ENCODE data around the gene CFAP161.

The CFAP161 gene

DNA sequence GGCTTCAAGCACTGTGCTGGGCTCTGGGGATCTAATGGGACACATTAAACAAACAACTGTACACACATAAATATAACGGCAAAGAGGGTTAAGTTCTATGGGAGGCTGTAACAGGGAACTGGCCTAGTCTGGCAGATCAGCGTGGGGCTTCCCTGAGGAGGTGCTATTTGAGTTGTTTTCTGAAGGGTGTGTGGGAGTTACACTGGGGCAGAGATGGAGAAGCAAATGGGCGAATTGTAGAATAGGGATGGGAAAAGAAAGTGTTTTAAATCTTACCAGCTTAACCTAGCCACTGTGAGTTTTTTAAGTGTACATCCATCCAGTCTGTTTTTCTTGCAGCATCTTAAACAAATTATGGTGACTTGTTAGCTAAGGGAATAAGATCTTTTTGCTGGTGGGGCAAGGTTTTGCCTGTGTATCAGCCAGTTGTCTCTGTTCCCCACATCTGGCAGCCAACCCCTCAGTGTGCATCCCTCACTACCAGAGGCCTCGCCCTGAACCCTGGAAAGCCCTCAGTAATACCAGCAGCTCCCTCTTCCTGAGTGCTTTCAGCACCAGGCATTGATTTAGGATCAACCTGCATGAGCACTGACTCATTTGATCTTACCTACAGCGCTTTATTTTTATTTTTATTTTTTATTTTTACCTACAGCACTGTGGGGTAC lies 51.7 kb downstream of the CFAP161 start:
- H3K27ac ChIP-seq, result no peak overlapping the region
- no peak for DNase-seq
- no peaks in the 10 kb centered on the region for H3K36me3 ChIP-seq
- TF ChIP-seq, protein P1, sequence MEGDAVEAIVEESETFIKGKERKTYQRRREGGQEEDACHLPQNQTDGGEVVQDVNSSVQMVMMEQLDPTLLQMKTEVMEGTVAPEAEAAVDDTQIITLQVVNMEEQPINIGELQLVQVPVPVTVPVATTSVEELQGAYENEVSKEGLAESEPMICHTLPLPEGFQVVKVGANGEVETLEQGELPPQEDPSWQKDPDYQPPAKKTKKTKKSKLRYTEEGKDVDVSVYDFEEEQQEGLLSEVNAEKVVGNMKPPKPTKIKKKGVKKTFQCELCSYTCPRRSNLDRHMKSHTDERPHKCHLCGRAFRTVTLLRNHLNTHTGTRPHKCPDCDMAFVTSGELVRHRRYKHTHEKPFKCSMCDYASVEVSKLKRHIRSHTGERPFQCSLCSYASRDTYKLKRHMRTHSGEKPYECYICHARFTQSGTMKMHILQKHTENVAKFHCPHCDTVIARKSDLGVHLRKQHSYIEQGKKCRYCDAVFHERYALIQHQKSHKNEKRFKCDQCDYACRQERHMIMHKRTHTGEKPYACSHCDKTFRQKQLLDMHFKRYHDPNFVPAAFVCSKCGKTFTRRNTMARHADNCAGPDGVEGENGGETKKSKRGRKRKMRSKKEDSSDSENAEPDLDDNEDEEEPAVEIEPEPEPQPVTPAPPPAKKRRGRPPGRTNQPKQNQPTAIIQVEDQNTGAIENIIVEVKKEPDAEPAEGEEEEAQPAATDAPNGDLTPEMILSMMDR (IDR thresholded peaks at IDR 0.05; ENCODE audit: low read depth, low read length), result no peak
- H3K9me3 ChIP-seq (ENCODE audit: severe bottlenecking), result no peaks in the 10 kb centered on the region
- H3K4me3 ChIP-seq (ENCODE audit: low read depth, low read length), result no peak overlapping the region
- no peaks in the 10 kb centered on the region for H3K27me3 ChIP-seq (ENCODE audit: insufficient read depth, low read depth, severe bottlenecking)

DNA sequence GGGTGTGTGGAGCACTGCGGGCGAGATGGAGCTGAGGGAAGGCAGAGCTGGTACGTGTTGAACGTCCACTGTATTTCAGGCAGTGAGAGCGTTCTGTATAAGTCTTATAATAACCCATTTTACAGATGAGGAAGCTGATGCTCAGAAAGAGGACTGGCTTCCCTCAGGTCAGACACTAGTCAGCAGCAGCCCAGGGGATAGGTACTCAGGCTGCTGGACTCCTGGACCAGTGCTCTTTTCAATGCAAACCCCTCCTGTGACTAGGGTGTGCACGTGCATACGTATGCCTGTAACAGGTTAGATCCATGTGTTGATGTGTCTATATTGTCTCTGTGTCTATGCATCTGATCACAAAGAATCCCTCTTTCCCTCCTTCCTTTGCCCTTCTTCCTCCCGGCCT lies 54.3 kb downstream of the CFAP161 start:
- no peak overlapping the region for H3K4me3 ChIP-seq (ENCODE audit: low read depth, low read length)
- no peaks in the 10 kb centered on the region for H3K27me3 ChIP-seq (ENCODE audit: insufficient read depth, low read depth, severe bottlenecking)
- TF ChIP-seq, protein P1 (IDR thresholded peaks at IDR 0.05; ENCODE audit: low read depth, low read length), result no peak
- no peak overlapping the region for H3K27ac ChIP-seq
- DNase-seq, result no peak
- H3K9me3 ChIP-seq (ENCODE audit: severe bottlenecking), result no peaks in the 10 kb centered on the region
- H3K36me3 ChIP-seq, result no peaks in the 10 kb centered on the region

DNA sequence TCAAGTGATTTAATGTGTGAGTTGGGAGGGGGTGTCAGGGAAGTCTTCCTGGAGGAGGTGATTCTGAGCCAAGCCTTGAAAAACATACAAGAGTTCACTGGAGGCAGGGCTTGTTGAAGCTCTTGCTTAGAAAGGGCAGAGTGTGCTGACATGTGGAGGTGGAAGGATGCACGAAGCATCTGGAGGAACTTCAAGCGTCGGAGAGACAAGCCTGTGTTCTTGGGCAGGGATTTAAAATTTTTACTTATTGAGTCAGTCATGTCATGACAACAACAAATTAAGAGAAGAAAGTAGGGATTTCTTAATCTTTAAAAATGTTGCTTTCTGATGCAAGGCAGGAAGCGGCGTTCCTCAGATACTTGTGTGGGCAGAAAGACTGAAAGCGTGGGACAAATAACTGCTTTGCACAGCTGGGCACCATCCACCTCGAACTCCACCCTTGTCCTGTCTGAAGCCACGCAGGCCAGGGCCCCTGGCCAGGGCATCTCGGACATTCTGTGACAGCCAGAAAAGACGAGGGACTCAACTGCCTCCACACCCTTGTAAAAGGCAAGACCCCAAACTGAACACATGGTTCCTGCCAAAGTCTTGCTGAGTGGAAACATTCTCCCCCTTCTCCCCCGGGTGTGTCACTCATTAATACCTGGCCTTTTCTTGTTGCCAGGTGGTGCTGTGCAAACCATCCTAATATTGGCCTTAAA lies 55.7 kb downstream of the CFAP161 start:
- H3K27me3 ChIP-seq (ENCODE audit: insufficient read depth, low read depth, severe bottlenecking), result no peaks in the 10 kb centered on the region
- DNase-seq, result no peak
- no peak overlapping the region for H3K27ac ChIP-seq
- TF ChIP-seq, protein P1 (IDR thresholded peaks at IDR 0.05; ENCODE audit: low read depth, low read length), result no peak
- H3K9me3 ChIP-seq (ENCODE audit: severe bottlenecking), result no peaks in the 10 kb centered on the region
- no peaks in the 10 kb centered on the region for H3K36me3 ChIP-seq
- no peak overlapping the region for H3K4me3 ChIP-seq (ENCODE audit: low read depth, low read length)

DNA sequence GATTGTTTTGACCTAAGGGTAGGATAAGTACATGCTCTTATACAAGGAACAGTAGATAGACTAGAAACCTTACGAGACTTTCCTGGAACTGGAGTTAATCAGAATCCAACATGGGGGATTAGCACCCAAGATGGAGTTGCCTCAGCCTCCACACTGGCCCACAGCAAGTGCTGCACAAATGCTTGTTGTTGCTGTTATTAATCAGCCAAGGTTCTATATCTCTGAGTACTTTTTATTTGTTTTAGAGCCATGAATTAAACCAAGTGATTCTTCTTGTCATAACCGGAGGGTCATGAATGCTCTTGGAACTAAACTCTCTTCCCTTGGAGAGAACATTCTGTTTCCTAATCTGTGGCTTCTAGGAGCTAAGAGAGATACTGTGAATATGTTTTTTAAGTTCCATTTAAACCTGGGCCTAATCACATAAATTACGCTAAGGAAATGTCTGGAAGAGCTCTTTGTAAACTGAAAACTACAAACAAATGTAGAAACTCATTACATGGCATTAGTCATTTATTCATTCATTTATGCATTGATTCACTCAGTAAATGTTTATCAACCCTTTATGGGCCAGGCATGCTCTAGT lies 56.9 kb downstream of the CFAP161 start:
- Histone ChIP-seq H3K27me3 (ENCODE audit: insufficient read depth, low read depth, severe bottlenecking) (no peaks in the 10 kb centered on the region), H3K4me3 (ENCODE audit: low read depth, low read length) (no peak overlapping the region), H3K36me3 (no peaks in the 10 kb centered on the region), H3K27ac (no peak overlapping the region), H3K9me3 (ENCODE audit: severe bottlenecking) (no peaks in the 10 kb centered on the region)
- TF ChIP-seq, protein P1 (IDR thresholded peaks at IDR 0.05; ENCODE audit: low read depth, low read length), result no peak
- DNase-seq, result no peak

DNA sequence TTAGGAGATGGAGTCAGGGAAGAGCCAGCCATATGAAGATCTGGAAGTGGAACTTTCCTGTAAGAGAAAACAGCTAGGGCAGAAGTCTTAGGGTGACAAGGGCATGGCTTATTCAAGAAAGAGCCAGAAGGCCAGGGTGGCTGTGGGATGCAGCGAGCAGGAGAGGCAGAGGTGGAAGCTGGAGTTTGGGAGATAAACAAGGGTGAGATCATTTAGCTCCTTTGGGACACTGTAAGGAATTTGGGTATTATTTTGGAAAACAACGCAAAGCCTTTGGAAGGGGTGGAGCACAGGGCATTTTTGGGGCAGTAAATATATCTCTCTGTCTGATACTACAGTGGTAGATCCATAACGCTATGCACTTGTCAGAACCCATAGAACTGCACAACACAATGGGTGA lies 57.6 kb downstream of the CFAP161 start:
- H3K27ac ChIP-seq, result no peak overlapping the region
- TF ChIP-seq, protein P1 (IDR thresholded peaks at IDR 0.05; ENCODE audit: low read depth, low read length), result no peak
- no peaks in the 10 kb centered on the region for H3K27me3 ChIP-seq (ENCODE audit: insufficient read depth, low read depth, severe bottlenecking)
- no peaks in the 10 kb centered on the region for H3K9me3 ChIP-seq (ENCODE audit: severe bottlenecking)
- no peaks in the 10 kb centered on the region for H3K36me3 ChIP-seq
- no peak for DNase-seq
- no peak overlapping the region for H3K4me3 ChIP-seq (ENCODE audit: low read depth, low read length)

Measured in WERI-Rb-1 (cell line).